NCI-H1092 treated with DMSO at 0.1 percent for 48 hours (cell line): ENCODE results near the gene LYPLAL1.
"Not testable (repeated sequence)": the region's sequence is repeated elsewhere in the genome, so short reads cannot be mapped to it uniquely, and the experiment has no call there.

Experiments used
- DNase-seq: peaks from one replicate; lab custom pipeline; 2025; lab: John Stamatoyannopoulos, UW

The LYPLAL1 gene

DNA sequence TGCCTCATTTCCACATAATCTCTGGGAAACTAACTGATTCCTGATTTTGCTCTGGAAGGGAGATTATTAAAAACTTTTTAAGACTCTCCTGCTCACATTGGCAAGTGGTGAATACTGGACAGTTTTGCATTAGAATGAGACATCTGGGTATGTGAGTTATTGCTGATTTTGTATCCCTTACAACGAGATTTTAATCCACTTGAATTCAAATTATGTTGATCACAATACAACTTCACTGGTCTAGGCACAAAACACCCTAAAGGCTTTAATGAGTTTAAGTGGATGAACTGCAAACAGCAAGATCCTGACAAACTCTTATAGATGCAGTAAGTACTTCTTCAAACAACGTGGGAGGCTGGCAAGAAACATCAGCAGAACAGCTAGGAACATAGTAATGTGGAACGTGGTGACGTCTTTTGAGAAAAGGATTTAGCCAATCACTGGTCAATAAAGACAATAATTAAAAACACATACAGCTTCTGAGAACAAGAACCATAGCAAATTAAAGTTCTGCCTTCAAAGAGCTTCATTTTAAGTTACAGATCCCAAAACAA is 10.2 kb upstream of the LYPLAL1 start:
- no peak for DNase-seq

DNA sequence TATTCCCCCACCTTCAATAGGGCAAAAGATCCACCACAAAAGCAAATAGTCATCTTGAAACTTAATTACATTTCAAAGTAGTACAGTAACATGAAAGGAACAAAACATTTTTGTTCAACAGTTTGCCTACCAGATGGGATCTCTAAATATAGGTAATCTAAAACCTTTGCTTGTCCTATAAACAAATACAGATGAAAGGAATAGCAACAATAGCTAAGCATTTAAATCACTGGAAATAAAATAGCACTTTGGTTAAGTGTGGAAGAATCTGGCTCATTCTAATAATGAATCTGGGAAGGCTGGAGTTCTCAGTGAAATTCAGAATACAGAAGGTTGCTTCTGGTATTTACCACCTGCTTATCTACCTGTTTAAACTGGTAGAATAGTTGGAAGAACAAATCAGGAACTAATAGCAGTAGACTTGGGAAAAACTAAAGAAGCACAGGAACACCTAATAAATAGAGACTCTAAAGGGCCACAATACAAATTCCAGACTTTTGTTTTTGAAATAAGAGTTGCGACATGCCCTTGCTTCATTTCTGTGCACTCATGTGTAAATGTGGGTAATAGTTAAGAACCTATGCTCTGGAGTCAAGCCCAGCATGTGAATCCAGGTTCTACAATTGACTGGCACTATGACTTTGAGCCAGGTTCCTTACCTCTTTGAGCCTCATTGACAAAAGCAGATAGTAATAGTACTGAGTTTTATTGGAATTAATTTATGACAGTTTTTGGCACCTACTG is 2.3 kb upstream of the LYPLAL1 start:
- DNase-seq = no peak

DNA sequence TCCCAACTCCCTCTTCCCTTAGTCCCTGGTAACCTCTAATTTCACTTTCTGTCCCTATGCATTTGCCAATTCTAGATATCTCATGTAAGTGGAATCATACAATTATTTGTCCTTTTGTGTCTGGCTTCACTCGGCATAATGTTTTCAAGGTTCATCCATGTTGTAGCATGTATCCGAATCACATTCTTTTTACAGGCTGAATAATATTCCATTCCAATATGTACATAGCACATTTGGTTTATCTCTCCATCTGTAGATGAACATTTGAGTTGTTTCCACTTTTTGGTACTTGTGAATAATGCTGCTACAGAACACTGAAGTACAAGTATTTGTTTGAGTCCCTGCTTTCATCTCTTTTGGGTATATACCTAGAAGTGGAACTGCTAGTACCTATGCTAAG is 857 bp upstream of the LYPLAL1 start:
- no peak for DNase-seq

DNA sequence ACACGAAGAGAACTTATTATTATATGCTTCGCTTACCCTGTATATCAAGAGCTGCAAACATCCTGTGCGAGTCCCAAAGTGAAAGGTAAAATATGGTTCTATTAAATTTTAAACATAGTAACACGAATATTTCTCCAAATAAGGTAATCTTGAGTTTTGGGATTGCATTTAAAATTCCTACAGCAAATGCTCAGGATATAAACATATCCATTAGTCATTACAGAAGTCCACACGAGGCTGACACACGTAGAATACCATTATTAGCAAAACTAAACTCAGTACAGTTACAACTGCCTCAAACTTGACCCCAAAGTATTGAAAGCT is 282 bp upstream of the LYPLAL1 start:
- no peak for DNase-seq

DNA sequence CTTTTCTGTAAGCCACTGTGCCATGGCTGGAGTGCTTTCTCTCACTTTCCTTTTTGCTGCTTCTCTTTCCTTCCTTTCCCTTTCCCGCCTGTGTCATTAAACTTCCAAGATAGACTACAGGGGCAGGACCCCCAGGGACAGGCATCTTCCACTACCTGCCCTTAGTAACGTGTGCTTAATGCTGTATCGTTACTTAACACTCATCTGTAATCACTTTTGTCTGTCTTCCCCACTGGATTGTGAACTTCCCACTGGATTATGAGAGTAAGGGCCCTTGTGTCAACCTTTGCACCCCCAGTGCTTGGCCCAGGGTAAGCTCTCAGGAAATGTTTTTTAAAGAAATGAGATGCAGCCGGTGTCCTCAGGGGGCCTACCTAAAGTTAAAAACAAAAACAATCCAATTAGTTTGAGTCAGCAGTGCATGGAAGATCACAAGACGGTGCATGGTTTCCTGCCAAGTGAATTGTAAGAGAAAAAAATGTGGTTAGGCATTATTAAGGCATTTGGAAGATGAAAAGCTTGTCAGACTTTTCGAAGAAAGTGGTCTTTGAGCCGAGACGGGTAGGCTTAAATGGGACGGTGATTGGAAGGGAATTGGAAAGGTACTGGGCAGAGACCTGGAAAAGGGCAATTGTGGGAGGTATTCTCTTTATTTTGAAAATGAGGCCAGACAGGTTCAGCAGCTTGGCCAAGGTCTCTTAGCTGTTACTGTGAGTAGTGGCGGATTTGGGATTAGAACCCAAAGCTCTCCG is 958 bp downstream of the LYPLAL1 start:
- DNase-seq = peak; percentile 16

DNA sequence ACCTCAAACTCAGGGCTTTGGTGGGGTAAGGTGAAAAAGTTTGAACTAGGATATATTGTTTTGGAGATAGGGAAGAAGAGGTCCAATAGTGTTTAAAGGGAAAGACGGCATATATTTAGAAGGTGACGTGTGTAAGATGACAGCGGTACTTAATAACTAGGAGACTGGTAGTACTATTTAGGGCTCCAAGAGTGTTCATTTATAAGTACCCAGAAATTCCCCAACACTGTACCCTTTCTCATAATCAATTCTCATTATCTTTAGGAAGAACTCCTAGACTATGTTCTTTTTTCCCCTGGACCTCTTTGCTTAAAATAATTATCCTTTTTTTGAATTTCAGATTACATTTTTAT is 1.5 kb downstream of the LYPLAL1 start:
- DNase-seq = no peak

DNA sequence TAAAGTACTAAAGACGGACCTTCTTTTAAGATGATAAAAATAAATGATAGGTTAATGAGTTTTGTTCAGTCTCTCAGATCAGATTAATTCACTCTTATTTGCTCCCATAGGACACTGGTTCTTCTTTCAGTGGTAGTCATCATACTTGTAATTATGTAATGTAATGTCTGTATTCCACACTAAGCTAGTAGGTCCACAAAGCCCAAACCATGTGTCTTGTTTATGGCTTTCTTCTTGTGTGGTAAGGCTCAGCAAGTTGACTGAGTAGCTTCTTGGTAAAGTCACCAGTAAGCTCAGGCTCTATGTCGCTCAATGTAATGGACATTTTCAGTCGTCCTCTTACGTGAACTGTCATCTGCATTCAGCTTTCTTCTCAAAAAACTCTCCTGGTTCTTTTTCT is 2.5 kb downstream of the LYPLAL1 start:
- DNase-seq = no peak

DNA sequence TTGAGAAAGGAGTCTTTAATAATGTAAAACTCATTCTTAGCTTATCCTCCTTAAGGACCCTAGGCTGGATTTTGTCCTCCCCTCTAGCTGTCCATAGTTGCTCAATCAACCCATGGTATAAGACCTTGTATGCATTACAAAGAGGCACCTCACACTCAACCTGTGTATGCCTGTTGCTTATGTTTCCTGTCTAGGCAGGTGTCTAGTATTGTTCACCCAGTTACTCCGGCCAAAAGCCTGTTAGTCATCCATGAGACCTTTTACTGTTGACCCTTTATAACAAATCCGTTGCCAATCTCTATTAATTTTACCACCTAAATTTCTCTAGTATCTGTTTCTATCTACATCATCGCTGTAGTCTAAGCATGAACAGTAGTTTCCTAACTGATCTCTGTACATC is 3.7 kb downstream of the LYPLAL1 start:
- no peak for DNase-seq

DNA sequence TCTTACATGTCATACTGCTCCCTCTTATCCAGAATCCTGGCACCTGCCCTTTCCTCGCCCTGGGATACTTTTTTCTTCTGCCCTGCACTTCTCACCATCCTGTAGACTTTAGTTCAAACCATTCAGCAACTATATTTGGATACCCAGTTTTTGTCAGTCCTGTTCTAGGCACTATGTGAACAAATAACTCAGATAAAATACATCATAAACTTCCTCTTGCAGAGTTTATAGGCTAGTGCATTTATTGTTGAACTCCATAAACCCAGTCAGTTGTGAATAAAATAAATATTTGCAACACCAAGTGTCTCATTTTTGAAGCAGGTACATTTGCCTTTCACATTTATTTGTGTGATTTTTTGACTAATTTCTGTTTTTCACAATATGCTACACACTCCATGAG is 4.3 kb downstream of the LYPLAL1 start:
- no peak for DNase-seq

DNA sequence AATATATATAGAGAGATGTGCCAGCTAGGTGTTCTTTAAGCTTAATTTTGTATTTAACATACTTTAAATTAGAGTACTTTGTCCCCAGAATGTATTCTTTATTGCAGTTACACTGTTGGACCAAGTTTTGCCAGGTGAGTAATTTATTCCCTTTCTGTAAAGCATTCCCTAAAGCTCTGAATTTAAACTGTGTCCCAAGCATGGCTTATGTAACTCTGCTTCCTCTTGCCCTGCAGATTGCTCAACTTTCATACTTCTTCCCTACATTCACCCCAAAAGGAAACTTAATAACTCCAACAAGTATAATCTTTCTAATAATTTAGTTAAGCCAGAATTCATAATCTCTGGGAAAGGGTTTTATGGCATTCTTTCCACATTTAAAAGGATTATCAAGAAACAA is 5.6 kb downstream of the LYPLAL1 start:
- no peak for DNase-seq

DNA sequence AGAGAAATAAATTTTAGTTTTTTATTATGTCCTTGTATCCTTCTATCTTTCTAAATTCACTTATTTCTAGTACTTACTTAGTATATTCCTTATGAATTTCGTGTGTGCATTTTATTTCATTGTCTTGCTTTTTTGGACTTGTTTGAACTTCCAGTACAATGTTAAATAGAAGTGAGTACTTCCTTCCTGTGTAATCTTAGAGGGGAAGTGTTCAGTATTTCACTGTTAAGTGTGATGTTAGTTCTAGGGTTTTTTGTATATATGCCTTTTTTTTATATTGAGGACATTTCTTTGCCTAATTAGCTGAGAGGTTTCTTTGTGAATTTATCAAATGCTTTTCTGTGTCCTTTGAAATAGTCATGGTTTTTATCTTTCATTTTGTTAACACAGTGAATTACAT is 10.7 kb downstream of the LYPLAL1 start:
- DNase-seq = no peak

DNA sequence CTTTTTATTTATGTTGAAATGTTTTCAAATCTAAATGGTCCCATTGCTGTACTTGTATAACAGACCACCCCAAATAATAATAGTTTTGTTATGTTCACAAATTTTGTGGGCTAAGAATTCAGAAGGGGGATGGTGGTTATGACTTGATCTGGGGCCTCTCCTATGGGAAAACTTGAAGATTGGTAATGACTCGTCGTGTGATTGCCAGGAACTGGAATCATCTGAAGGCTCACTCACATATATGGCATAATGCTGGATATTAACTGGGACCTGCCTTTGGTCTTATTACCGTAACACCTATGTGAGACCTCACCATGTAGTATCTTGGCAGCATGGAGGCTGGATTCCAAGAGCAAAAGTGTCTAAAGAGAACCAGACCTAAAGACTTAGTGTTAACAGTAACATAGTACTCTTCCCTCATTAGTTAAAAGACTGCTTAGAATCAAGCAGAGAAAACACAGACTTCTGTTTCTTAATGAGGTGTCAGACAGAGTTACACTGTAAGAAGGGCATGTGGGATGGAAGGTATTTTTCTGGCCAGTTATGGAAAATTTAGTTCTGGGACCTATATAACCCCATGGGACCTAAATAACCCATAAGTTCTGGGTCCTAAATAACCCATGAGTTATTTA is 11.9 kb downstream of the LYPLAL1 start:
- no peak for DNase-seq

DNA sequence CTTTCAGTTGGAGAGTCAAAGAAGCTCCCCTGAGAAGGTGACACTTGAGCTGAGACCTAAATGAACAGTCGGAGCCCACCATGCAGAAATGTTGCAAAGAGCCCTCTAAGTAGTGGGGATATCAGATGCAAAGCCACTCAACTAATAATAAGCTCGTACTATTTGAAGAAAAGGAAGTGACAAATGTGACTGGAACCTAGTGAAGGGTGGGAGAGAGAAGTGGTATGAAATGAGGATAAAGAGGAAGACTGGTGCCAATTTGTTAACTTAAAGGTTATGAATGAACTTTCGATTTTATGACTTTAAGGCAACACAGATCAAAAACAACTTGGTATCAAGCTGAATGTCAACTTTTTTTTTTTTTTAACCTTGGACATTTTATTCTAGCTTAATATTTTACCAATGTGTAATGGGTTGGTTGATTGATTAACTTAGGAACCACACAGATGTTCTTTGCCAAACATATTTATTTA is 14.7 kb downstream of the LYPLAL1 start:
- no peak for DNase-seq

DNA sequence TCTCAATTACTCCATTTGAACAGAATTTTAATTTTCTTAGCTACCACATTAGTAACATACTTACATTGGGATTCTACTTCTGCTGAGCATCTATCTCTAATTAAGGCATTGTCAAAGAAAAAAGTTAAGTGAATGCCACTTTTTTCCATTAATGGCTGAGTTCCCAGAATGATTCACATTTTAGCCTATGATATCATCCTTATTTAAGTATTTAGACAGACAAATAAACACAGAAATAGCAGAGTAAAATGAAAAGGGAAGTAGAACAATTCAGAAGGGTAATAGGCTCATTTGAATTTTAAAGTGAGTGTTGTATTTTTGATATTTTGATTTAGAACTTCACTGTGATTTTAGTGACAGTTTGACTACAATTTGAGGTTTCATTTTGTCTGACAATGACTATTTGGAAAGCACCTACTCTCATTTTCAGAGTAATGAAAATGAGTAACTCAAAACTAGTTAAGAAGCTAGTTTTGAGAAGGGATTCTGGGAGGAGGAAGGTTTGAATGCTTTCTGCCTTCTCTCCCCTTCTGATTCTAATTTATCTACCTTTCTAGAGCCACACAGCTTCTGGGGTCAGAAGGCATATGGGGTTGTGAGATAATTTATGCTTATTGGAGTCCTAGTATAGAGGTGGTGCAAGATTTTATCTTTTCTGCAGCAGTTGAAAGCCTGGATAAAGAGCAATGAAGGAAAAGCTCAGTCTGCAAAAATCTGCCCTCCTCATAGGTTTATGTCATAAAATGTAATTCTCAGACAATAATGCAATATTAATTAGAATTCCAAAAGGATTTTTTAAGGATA is 15.5 kb downstream of the LYPLAL1 start:
- DNase-seq = no peak

DNA sequence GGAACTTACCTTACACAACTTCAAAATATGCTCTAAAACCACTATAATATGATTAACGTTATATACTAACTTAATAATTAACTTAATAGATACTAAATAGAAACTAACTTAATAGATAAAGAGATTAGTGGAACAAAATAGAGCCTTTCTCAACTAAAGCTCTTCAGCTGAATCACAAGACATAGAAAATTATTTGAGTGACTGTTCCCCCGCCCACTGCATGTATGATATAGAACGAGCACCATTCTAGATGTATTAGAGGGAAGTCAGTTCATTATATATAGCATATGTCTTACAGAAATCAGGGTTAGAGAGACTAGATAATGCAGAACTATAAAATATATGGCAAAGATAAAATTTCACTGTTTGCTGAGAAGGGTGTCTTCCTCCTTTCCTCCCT is 16.3 kb downstream of the LYPLAL1 start:
- no peak for DNase-seq

DNA sequence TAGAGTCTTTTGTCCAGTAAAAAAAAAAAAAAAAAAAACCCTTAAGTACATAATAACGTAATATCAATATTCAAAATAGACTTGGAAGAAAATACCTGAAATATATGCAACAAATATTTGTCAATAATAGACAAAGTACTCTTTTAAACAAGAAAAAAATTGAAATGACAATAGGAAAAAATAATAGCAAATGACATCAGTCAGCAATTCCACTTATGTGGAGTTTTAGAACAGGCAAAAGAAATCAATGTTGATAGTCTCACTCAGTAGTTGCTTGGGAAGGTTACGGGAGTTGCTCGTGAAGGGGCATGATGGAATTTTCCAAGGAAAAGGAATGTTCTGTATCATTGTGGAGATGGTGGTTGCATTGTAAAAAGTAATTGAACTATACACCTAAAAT is 16.9 kb downstream of the LYPLAL1 start:
- no peak for DNase-seq

DNA sequence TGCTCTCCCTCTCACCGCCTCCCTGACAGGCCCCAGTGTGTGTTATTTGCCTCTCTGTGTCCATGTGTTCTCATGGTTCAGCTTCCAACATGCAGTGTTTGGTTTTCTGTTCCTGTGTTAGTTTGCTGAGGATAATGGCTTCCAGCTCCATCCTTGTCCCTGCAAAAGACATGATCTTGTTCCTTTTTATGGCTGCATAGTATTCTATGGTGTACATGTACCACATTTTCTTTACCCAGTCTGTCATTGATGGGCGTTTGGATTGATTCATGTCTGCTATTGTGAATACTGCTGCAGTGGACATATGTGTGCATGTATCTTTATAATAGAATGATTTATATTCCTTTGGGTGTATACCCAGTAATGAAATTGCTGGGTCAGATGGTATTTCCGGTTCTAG is 22.2 kb downstream of the LYPLAL1 start:
- DNase-seq = not testable (repeated sequence)

DNA sequence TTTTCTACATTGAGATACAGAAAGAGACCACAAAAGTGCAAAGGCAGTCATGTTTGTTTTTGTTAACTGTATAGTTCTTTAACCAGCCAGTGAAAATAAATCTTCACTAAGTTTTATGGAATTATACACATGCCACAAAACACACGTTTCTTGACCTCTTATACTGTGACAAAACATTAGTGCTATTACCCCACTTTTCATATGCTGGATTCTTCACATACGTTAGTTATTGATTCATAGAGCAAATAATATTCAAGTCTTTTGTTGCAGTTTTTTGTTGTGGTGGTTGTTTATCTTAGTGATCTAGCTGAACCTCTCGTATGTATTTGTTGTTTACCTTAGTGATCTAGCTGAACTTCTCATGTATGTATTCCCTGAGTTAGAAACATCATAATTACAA is 28.0 kb downstream of the LYPLAL1 start:
- no peak for DNase-seq

DNA sequence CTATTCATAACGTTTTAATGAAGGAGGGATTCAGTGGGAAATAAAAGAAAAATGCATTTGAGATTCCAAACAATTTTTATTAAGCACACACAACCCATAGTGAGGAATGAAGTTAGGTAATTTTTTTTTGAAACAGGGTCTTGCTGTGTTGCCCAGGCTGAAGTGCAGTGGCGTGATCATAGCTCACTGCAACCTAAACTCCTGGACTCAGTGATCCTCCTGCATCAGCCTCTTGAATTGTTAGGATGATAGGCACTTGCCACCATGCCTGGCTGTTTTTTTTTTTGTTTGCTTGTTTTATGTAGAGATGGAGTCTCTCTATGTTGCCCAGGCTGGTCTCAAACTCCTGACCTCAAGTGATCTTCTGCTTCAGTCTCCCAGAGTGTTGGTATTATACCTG is 28.9 kb downstream of the LYPLAL1 start:
- no peak for DNase-seq

DNA sequence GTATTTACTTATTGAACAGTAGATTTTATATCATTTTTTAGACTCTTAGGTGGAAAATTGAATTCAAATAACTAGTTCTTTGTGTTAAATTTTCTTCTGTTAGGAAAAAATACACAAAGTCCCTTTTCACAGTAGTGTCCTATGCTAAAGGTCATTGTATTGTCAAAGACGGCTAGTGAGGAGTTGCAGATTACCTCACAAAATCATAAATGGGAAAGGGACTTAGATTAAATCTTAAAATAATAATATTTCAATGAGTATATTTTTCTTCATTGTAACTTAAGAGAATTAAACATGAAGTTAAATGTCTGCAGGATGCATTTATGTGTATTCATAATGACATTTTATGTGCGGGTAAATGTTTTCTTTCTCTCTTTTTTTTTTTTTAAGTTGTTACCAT is 32.7 kb downstream of the LYPLAL1 start:
- DNase-seq = no peak

DNA sequence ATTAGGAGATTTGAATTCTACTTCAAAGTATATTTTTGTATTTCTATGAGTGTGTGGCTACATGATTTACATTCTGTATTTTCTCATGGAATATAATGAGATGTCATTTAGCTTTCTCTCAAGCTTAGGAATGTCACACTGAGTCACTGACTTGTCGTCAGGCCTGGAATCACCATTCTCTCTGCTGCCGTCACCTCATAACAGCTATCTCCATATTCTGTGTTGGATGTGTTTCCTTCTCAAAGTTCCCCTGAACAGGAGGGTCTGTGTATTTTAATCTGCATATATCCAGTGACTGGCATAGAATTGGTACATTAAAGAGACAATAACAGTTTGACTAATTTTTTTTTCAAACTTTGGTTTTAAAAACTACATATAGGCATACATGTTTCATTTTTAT is 35.9 kb downstream of the LYPLAL1 start:
- DNase-seq = no peak

DNA sequence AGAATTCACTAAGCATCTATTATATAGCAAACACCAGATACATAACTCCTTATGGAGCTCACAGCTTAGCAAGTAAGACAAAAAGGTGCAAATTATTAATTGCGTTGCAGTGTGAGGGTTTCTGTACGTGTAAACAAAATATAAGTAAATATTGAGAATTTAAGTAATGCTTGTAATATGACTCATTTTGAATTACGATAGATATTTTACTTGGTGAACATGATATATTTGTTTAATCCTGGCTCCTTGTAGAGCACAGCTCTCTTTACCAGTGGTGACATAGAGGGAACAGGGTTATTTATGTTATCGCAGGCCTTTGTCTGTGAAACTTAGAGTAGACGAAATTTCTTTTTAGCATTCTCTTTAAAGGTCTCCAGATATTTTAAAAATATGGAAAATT is 36.4 kb downstream of the LYPLAL1 start:
- DNase-seq = no peak
